ENCODE measurements around the gene MAP1A. TPM values are rescaled to one million over a fixed set of nuclear protein-coding genes. Genes with fewer than 3 reads are reported as not detected.
"Not testable (repeated sequence)": the region's sequence is repeated elsewhere in the genome, so short reads cannot be mapped to it uniquely, and the experiment has no call there.

MAP1A gene
- total RNA-seq, 1 donor from 2014 or later: 0.76 TPM

DNA sequence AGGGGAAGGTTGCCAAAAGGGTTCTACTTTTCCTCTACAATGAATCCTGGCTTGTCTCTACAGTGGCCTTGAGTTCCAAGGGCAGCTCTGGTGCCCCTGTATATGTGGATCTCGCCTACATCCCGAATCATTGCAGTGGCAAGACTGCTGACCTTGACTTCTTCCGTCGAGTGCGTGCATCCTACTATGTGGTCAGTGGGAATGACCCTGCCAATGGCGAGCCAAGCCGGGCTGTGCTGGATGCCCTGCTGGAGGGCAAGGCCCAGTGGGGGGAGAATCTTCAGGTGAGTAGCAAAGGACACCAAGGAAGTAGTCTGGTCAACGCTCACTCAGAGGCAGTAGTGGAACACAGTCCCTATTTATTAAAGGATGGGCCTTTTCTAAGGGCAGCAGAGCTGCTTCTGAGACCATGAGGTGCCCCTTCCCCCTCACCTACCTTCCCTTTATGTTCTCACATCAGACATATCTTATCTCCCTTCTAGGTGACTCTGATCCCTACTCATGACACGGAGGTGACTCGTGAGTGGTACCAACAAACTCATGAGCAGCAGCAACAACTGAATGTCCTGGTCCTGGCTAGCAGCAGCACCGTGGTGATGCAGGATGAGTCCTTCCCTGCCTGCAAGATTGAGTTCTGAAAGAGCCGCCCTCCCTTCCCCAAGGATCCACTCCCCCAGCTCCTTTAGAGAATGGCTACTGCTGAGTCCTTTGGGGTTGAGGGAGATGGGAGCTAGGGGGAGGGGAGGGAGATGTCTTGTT is 12.4 kb downstream of the MAP1A start:
- ATAC-seq: no peak

DNA sequence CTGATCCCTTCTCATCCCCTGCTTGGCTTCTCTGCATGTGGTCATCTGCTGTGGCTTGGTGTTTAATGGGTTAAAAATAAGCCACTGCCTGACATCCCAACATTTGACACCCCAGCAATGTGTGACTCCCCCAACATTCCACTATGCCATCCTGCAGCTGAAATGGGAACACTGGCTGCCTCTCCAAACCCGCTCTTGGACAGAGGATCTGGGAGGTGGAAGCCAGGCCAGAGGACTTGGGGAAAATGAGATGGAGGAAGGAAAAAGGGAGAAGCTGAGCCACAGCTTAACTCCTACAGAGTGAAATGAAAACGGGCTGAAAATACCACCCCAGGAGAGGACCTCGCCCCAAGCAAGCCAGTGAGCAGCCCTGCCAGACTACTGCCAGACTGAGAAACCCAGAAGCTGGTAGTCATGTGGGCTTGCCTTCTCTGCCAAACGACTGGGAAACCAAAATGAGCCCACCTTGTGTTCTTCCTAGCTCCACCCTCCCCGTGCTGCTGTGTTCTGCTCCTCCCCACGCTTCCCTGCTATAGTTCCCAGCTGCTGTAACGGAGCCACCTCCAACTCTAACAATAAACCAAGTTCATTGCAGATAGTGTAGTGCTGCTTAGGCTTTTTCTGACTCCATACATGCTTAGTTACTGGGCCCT is 13.7 kb downstream of the MAP1A start:
- no peak for ATAC-seq

DNA sequence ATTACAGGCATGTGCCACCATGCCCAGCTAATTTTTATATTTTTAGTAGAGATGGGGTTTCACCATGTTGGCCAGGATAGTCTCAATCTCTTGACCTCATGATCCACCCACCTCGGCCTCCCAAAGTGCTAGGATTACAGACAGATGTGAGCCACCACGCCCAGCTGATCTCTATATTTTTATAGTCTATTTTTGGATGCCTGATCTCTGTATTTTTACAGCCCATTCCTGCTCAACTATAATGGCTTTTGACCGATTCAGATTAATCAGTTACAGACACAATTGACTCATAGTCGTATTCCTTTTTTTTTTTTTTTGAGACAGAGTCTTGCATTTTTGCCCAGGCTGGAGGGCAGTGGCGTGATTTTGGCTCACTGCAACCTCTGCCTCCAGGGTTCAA is 15.4 kb downstream of the MAP1A start:
- not testable (repeated sequence) for ATAC-seq

DNA sequence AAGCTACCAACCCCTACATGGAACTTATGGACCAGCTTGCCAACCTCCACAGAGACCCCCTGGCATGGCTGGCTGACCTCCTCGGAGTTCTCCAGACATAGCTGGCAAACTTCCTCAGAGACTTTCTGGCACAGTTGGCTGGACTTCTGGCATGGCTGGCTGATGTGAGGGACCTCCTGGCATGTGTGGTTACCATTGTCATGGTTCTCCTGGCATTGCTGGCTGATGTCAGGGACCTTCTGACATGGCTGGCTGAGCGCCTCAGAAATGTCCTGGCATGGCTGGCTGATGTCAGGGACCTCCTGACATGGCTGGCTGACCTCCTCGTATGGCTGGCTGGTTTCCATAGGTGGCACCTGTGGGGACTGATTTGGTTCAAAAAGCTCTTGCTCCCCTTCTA is 17.5 kb downstream of the MAP1A start:
- no peak for ATAC-seq

DNA sequence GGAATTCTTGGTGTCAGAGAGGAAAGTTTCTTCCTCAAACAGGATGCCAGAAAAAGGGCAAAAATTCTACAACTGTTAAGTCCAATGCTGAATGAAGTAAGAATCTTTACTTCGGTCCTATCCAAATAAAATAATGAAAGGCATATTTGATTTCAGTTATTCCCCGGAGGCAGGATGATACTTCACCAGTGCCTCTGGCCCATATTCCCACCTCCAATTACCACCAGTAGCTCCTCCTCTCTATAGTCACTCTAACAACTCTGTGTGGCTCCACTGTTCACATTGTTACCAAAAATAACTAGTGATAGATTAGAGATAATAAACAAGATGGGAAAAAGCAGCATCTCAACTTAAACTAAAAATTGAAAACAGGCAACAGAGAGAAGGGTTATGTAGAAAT is 20.7 kb downstream of the MAP1A start:
- ATAC-seq: no peak

DNA sequence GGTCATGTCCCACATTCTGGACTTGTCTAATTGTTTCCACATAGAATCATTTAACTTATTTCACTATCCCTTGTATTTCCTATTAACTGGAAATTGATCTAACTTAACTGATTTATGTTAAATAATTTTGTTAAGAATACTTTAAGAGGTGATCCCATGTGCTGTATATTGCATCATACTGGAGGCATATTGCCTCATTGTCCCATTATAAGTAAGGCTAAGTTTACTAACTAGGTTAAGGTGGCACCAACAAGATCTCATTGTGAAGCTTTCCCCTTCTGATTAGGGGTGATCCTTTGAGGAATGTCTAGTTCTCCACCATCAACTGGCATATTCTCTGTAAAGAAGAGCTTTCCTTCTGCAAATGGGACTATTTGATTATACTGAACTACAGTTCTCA is 24.4 kb downstream of the MAP1A start:
- no peak for ATAC-seq

DNA sequence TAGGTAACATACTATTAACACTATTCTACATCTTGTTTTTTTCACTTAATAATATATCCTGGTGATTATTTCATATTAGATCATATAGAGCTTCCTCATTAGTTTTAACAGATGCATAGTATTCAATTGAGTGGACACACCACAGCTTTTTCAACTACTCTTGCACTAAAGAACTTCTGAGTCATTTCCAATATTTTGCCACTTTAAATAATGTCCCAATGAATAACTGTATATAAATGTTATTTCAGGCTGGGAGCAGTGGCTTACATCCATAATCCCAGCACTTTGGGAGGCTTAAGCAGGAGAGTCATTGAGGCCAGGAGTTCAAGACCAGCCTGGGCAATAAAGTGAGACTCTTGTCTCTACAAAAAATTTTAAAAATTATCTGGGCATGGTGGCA is 26.9 kb downstream of the MAP1A start:
- ATAC-seq: no peak

DNA sequence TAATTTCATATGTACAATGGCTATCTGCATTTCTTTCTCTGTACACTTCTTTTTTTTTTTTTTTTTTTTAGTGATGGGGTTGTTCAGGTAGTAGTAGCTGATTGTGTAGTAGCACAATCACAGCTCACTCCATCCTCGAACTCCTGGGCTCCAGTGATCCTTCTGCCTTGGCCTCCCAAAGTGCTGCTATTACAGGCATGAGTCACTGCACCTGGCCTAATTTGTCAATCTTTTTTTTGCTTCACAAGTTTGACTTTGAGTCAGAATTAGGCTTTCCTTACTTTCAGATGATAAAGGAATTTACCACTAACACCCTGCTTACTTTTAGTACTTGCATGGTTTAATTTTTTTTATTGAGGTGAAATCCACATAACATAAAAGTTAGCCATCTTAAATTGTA is 28.0 kb downstream of the MAP1A start:
- ATAC-seq: no peak

DNA sequence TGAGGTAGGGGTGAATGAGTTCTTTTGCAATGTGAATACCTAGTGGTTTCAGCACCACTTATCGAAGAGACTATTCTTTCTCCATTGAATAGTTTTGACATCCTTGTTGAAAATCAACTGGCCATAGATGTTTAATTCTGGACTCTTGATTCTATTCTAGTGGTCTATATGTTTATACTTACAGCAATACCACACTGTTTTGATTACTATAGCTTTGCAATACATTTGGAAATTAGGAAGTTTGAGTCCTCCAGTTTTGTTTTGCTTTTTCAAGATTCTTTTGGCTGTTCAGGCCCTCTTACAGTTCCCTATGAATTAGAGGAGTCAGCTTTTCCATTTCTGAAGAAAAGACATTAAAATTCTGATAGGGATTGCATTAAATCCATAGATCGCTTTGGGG is 30.1 kb downstream of the MAP1A start:
- ATAC-seq: no peak

DNA sequence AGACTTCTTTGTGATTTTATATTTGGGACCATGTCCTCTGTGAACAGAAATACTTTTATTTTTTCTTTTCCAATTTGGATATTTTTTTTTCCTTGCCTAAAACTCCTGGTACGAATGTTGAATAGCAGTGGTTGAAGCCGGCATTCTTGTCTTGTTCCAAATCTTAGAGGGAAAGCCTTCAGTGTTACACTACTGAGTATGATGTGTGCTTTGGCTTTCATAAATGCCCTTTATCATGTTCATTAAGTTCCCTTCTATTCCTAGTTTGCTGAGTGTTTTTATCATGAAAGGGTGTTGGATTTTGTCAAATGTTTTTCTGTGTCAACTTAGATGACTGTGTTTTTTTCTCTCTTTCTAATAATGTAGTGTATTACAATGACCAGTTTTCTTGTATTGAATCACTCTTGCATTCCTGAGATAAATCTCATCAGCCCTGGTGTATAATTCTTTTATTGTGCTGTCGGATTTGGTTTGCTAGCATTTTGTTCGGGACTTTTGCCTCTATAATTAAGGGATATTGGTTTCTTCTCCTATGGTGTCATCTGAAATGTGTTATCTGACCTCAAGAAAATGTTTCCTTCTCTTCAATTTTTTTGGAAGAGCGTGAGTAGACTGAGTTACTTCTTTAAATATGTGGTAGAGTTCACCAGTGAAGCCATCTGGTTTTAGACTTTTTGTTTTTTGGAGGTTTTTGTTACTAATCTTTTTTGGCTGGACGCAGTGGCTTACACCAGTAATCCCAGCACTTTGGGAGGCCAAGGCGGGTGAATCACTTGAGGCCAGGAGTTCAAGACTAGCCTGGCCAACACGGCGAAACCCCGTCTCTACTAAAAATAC is 33.3 kb downstream of the MAP1A start:
- no peak for ATAC-seq

DNA sequence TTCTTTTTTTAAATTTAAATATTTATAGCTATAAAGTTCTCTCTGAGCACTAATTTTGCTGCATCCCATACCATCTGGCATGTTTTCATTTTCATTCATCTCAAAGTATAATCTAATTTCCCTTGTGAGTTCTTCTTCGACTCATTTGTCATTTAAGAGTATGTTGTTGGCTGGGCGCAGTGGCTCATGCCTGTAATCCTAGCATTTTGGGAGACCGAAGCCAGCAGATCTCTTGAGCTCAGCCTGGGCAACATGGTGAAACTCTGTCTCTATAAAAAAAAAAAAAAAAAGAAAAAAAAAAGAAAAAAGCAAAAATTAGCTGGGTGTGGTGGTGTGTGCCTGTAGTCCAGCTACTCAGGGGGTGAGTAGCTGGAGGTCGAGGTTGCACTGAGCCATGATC is 34.8 kb downstream of the MAP1A start:
- no peak for ATAC-seq

DNA sequence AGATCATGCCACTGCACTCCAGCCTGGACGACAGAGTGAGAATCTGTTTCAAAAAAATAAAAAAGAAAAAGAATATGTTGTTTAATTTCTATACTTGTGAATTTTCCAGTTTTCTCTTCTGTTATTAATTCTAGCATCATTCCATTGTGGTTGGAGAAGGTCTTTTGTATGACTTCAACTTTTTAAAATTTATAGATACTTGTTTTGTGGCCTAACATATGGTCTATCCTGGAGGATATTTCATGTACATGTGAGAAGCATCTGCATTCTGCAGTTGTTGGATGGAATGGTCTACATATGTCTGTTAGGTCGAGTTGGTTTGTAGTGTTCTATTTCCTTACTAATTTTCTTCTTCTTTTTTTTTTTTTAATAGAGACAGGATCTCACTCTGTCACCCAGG is 35.6 kb downstream of the MAP1A start:
- no peak for ATAC-seq

DNA sequence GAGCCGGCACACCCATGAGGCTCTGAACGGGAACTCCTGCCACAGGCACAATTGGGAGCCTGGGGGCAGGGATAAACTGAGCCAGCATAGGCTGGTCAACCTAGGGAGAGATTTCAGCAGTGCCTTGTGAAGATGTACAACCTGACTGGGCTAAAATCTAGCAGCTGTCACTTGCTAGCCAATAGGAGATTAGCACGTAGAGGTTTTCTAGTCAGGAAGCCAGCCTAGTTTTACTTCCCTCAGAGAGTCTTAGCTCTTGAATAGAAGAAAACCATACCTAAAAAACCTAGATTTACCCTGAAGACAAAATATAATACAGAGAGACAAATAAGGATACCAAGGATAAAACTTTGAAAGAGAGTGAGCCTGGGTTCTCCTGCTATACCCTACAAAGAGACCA is 45.3 kb downstream of the MAP1A start:
- ATAC-seq: not testable (repeated sequence)

DNA sequence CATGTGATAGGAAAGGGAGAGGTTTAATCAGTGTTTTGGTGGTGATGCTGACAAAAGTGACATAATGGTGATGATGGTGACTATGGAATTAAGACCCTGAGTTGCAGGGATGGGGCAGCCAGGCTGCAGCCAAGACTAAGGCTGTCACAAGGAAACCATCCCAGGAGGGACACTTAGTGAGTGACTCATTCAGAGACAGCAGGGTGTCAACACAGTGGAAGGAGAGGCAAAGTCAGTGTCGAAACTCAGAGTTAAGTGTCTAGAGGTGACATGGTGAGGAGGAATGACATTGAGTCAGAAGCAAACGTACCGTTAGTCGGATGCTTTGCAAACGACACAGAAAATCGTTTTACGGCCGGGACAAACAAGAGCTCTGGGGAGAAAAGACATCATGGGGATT is 46.4 kb downstream of the MAP1A start:
- ATAC-seq: peak; percentile 37

DNA sequence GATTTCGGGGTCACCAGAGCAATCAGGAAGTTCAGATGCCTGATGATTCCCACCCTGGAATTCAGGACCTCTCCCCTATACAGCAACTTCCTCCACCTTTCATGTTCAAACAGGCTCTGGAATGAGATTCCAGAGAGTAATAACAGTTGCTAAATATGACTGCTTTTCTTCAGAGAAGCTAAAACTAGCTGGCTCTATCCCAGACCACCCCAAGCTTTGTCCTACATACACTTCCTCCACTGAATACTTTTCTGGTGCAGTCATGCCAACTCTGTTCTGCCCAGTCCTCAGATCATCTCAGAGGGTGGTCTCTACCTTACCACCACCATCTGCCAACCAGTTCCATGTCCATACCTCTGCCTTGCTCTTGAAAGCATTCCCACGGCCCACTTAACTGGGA is 49.2 kb downstream of the MAP1A start:
- not testable (repeated sequence) for ATAC-seq

DNA sequence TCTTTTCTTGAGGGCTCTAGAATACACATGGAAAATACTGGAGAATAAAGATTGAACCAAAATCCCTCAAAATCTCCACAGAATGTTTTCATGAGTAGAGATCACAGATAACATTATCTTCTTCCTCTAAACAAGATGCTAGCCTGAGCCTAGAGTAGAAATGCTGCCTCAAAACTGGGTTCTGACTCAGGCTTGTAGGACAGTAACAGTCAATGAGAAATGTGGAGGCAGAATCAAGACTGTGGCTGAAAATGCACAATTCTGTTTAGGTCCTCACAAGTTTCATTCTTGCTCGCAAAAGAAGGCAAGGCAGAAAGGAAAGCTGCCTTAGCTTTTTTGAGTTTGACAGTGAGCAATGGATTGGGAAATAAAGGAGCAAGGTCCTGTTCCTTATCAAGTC is 57.2 kb downstream of the MAP1A start:
- ATAC-seq: not testable (repeated sequence)

Other genes starting within 250 kb of the MAP1A start
- 0.40 TPM for gene TGM7, start 215.4 kb upstream of the MAP1A start, total RNA-seq
- 7.8 TPM for gene LCMT2, start 187.0 kb upstream of the MAP1A start, total RNA-seq
- 15.4 TPM for gene ZSCAN29, start 146.6 kb upstream of the MAP1A start, total RNA-seq
- gene TUBGCP4, start 146.5 kb upstream of the MAP1A start, total RNA-seq: 10.7 TPM
- gene TP53BP1, start 24.5 kb upstream of the MAP1A start, total RNA-seq: 16.5 TPM
- gene PPIP5K1, start 72.6 kb downstream of the MAP1A start, total RNA-seq: 27.3 TPM
- gene CKMT1B, start 76.4 kb downstream of the MAP1A start, total RNA-seq: 50.7 TPM
- not detected for gene STRC, start 101.2 kb downstream of the MAP1A start, total RNA-seq
- 3.5 TPM for gene CATSPER2, start 131.2 kb downstream of the MAP1A start, total RNA-seq
- 63.2 TPM for gene CKMT1A, start 176.3 kb downstream of the MAP1A start, total RNA-seq
- gene PDIA3, start 228.8 kb downstream of the MAP1A start, total RNA-seq: 209 TPM